NCI-H510A (cell line): ENCODE results near the gene ZFHX2.

Experiments
- DNase-seq: peaks from one replicate; lab custom pipeline; 2025; lab: John Stamatoyannopoulos, UW

ZFHX2 gene

GRCh38 chr14:23518709-23519108 is 32.9 kb downstream of the ZFHX2 start:
- no peak for DNase-seq

DNA sequence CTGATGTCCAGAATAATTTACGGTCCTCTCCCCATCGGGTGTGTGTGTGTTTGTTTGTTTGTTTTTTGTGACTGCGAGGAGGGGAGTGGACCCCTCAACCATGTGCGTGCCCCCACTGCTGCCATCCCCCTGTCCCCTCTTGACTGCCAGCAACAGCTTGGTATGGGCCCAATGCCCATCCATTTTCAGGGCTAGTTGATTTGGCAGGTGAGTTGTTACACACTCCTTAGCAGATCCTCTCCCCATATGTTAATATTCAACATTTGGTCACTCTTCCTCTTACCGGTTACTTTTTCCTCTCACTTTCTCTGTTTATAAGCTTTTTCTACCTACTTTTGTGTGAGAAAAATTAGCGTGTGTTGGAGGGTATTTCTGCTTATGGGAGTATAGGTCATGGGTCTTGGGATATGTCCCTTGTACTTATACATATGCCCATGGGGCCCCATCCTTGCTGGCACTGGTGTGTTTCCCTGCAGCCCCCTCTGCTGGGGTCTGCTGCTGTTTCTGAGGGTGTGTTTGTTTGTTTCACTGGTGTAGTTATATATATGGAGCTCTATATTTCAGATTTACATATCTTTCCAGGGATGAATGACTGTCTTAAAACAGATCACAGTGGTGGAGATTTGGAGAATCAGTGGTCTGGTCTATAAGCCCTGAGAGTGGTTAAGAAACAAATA is 33.8 kb downstream of the ZFHX2 start:
- no peak for DNase-seq

- no peak for DNase-seq
These were observed 37.0 kb downstream of the ZFHX2 start for GRCh38 chr14:23514644-23514957.

- DNase-seq: no peak
These were observed 37.5 kb downstream of the ZFHX2 start for GRCh38 chr14:23513818-23514643.

DNA sequence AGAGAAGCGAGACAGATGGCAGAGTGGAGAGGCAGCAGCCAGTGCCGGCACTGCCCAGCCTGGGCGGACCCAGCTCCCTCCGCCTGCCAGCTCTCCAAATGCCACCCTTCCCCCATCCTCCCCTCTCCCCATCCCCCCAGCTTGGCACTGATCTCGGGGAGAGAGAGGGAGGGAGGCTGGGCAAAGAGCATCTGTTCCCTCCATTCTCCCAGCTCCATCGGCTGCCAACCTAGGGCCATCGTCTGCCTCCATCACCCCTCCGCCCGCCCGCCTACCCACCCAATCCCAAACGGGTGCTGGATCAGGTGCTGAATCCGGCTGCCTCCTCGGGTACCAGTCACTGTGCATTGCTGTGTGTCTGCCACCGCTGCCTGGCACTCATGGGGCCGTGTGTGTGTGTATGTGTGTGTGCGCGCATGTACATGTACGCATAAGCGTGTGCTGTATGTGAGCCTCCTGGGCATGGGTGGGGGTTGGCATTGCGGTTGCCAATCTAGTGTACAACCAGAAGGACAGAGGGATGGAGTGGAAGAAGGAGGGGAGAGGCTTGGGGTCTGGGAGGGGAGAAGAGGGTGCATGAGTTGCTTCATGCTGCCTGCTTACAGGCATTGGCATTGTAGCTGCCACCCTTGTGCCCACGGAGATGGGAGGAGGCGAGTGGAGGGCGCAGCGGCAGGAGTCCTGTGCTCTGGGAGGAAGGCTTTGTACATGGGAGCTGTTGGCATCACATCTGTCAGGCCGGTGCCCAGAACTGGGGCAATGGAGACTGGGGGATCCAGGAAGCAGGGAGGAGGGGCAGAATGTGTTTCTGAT is 38.4 kb downstream of the ZFHX2 start:
- DNase-seq: no peak

DNA sequence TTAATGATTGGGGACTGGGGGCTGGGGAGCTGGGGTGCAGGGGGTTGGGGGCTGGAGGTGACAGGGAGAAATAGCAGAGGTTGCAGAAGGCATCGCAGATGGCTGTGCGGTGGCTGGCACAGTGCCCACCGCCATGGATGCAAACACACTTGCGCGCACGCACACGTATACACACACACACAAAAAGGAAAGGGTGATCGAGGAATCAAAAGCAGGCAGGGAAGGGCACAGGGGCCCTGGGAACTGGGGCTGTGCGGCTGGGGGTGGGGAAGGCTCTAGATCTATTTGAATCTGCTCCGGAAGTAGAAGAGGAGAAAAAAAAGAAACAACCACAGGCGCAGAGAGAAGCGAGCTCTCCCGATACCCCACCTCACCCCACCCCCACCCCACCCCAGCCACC is 39.4 kb downstream of the ZFHX2 start:
- peak; percentile 18 for DNase-seq

DNA sequence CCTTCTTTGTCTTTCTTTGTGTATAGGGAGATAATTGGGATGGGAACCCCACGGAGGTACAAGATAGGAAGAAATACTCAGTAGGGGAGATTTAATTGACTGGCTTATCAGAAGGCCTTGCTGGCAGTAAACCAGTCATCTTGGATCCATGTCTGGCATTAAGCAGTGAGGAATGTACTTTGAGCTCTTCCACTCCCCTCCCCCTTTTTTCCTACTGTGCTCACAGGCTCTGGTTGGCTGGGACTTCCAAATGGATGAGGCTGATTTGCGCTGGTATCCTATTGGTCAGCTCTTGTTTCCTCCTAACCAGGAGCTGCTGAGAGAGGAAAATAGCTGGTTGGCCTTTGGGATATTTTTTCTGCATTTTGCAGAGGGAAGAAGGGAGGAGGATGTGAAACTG is 57.3 kb downstream of the ZFHX2 start:
- DNase-seq: no peak

DNA sequence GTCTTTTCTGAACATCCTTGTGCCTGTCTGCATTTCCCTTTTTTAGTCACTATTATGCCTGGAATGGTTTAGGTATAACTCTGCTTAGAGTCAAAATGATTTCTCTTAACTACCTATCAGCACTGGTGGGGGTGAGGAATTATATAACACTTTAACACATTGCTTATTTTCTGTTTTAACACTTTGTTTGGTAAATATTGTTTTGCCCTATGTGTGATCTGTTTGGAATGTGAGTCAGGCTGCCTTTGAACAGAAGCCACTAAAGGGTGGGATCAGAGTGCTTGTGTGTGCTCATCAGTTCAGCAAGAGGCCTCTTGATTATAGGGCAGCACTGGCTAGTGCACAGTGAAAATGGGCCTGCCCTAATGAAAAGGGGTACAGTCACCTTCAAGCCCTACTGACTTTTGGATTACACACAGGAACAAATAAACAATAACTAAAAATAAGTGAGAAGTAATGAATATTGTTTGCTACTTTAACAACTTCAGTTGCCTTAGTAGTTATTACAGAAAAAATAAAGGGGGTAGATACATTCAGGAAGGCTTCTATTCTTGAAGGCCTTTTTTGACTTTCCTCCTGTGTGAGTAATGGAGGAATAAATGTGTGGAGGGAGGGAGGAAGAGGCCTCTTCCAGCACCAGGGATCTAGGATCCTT is 58.8 kb downstream of the ZFHX2 start:
- no peak for DNase-seq

GRCh38 chr14:23487216-23487615 is 64.3 kb downstream of the ZFHX2 start:
- DNase-seq: no peak

DNA sequence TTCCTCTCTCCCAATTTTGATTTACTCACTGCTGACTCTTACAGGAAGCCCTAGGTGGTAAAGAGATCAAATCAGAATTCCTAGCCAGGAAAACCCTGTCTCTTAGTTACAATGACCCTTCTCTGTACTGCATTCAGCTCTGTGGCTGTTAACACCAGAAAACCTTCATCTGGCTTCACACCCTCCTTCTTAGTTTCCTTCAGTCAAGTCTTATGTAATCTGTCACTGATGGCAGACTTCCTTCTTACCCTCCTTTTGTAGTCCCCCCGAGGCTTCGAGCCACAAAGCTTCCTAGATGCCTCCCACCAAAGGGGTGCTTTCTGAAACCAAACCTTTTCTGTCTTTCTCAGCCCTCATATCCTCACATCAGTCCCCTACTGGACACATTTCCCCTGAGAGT is 65.5 kb downstream of the ZFHX2 start:
- no peak for DNase-seq

- DNase-seq: no peak
These were observed 66.2 kb downstream of the ZFHX2 start for GRCh38 chr14:23485326-23485725.

DNA sequence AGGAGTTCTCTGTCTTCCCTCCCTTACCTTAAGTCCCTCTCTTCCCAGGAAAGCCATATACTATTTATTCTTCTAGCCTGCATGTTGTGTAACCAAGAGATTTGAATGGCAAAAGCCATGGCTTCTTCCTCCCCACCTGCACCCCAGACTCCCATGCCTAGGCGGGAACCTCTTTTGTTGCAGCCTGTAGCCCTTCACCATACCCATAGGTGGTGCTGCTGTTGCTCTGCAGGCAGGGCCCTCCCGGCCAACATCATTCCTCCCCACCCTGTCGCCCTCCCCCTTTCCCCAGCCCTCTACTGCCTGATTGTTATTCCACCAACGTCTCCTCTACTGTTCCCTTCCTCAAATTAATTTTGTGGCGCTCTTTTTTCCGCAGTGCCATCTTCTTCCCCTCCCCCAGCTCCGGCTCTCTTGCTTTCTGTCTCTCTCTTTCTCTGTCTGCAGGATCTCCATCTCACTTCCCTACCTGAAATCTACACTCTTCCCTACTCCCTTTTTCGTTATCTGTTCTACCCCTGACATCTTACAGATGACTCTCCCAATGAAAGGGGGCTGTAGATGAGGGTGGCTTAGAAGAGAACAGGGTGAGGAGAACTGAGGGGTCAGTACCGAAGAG is 68.2 kb downstream of the ZFHX2 start:
- DNase-seq: peak; percentile 14

DNA sequence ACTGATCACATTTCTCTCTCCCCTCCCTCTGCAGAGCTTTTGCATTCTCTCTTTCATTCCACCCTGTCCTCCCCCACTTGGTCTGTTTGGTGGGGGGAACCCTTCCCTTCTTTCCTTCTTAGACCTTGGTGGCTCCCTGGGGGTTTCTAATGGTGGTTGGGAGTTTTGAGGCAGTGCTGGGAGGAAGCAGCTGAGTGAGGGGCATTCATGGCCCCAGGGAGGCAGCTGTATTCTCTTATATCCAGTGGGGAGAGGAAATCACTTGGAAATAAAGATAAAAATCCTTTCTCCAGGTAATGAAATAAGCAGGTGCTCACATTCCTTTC is 68.8 kb downstream of the ZFHX2 start:
- no peak for DNase-seq

- DNase-seq: no peak
These were observed 69.4 kb downstream of the ZFHX2 start for GRCh38 chr14:23481979-23482822.

DNA sequence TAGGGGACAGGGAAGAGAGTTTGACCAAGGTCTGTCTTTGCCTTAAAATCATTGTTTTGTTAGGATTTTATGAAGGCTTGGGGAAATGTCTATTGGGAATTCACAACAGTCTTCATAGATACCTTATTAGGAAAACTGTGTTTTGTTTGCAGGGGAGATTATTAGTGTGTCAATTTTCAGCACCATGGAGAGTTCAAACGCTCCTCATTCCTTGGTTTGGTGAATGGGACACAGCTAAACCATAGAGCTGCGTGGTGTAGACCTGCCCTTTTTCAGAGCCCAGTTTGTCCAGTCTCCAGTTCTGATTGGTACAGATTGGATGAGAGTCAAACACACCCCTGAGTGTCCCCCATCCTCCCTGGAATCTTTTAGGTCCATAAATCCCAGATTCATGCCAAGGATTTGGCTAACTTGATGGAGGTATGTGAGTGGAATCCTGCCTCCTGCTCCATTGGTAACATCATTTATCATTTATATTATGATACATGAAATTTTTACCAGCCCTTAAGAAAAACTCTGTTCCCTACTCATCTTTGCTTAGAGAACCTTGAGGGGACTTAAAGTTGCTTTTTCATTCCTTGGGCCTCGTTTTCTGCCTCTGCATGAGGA is 70.1 kb downstream of the ZFHX2 start:
- DNase-seq: no peak

- DNase-seq: peak; percentile 10
These were observed 73.3 kb downstream of the ZFHX2 start for GRCh38 chr14:23478109-23478759.

- DNase-seq: no peak
These were observed 80.6 kb downstream of the ZFHX2 start for GRCh38 chr14:23470947-23471346.
